A549 (cell line): Measurements from ENCODE around the gene RTN4R. TPM values are rescaled to one million over a fixed set of nuclear protein-coding genes. Genes with fewer than 3 reads are reported as not detected.

Experiments used
- ATAC-seq, 2 experiments: fragments of 200-7000 bp in 1 of 2; fragments of >200 bp in 1 of 2; cut with Nextera tagmentation in 1 of 2; cut with Tn5 transposase in 1 of 2; 3 replicates each; pipeline versions ENCODE4 v1.8.0 to v1.9.1; 2018 to 2020; ENCODE audit warnings: mild to moderate bottlenecking in 1 of 2, moderate library complexity in 1 of 2
- CTCF ChIA-PET: fragments of 300-600 bp; sonication (Branson Sonifier 250); formaldehyde crosslinking; extraction: SDS; loops from one replicate; lab custom pipeline; 2021; ENCODE audit warnings: antibody characterized with exemption, inconsistent platforms; lab: Yijun Ruan, JAX
- POLR2A ChIA-PET: fragments of 350-600 bp; formaldehyde crosslinking; extraction: SDS; loops from one replicate; lab custom pipeline; 2021; ENCODE audit warnings: antibody characterized with exemption, inconsistent platforms; lab: Yijun Ruan, JAX
- DNase-seq, 2 experiments: peaks; one replicate each; pipeline versions ENCODE4 v3.0.0 to v3.0.0-alpha.2; 2011 to 2016; ENCODE audit warnings: low read depth in 1 of 2, low spot score in 1 of 2
- FAIRE-seq: peaks from 2 replicates; lab custom pipeline; 2011; peaks lifted over from hg19 to GRCh38; lab: Jason Lieb, UNC
- H3K27ac ChIP-seq, 2 experiments: fragments of >200 bp; sonication (Bioruptor Twin); formaldehyde crosslinking; 3 replicates each; pipeline ENCODE4 v1.5.1; 2016 to 2017
- H3K4me1 ChIP-seq: fragments of >200 bp; sonication (Bioruptor Twin); formaldehyde crosslinking; 3 replicates; pipeline ENCODE4 v1.6.1; 2016
- H3K4me2 ChIP-seq: fragments of >200 bp; sonication (Bioruptor Twin); formaldehyde crosslinking; 3 replicates; pipeline ENCODE4 v1.6.1; 2016
- H3K4me3 ChIP-seq: fragments of >200 bp; sonication (Bioruptor Twin); formaldehyde crosslinking; 3 replicates; pipeline ENCODE4 v1.5.1; 2016
- H3K9me3 ChIP-seq: fragments of >200 bp; sonication (Bioruptor Twin); formaldehyde crosslinking; 3 replicates; pipeline ENCODE4 v1.6.1; 2016
- BHLHE40 ChIP-seq: IDR thresholded peaks from 2 replicates; pipeline ENCODE4 v1.6.1; 2012; ENCODE audit warnings: low read depth, low read length, inconsistent platforms
- CEBPB ChIP-seq, 2 experiments: fragments of >200 bp in 1 of 2; sonication (Bioruptor Twin) in 1 of 2; formaldehyde crosslinking in 1 of 2; IDR thresholded peaks; 2 replicates each; pipeline ENCODE4 v1.6.1; 2012 to 2016
- CHD2 ChIP-seq: fragments of 150-350 bp; IDR thresholded peaks from 2 replicates; pipeline ENCODE4 v1.6.1; 2014; ENCODE audit warnings: low read length; ENCODE audit not compliant: partially characterized antibody
- FOSB ChIP-seq: fragments of 250-450 bp; sonication (Bioruptor Pico); IDR thresholded peaks from 2 replicates; pipeline ENCODE4 v1.5.0; 2020; ENCODE audit warnings: mild to moderate bottlenecking, moderate library complexity
- FOXS1 ChIP-seq: fragments of 250-450 bp; sonication (Bioruptor Pico); IDR thresholded peaks from 2 replicates; pipeline ENCODE4 v1.5.0; 2020; ENCODE audit warnings: mild to moderate bottlenecking, moderate library complexity
- MAFK ChIP-seq: fragments of 450-650 bp; IDR thresholded peaks from 2 replicates; pipeline ENCODE4 v1.6.1; 2014; ENCODE audit not compliant: partially characterized antibody
- MAX ChIP-seq: IDR thresholded peaks from 2 replicates; pipeline ENCODE4 v1.6.1; 2012
- MAZ ChIP-seq: fragments of 150-350 bp; IDR thresholded peaks from 2 replicates; pipeline ENCODE4 v1.6.1; 2014; ENCODE audit warnings: antibody characterized with exemption, low read depth, low read length, borderline replicate concordance
- POLR2A ChIP-seq: IDR thresholded peaks from 2 replicates; pipeline ENCODE4 v1.6.1; 2012; ENCODE audit warnings: mild to moderate bottlenecking, low read length
- RCOR1 ChIP-seq: fragments of 150-350 bp; IDR thresholded peaks from 2 replicates; pipeline ENCODE4 v1.6.1; 2014; ENCODE audit warnings: antibody characterized with exemption, low read length, low read depth
- RNF2 ChIP-seq: fragments of 200-600 bp; sonication (generic); IDR thresholded peaks from 2 replicates; pipeline ENCODE4 v1.6.1; 2016; ENCODE audit warnings: low read depth, mild to moderate bottlenecking, antibody characterized with exemption, moderate library complexity, borderline replicate concordance
- SMC3 ChIP-seq: fragments of >200 bp; sonication (Bioruptor Twin); formaldehyde crosslinking; IDR thresholded peaks from 3 replicates; pipeline ENCODE4 v1.6.1; 2018; ENCODE audit warnings: inconsistent platforms
- SREBF2 ChIP-seq: fragments of 450-650 bp; IDR thresholded peaks from 2 replicates; pipeline ENCODE4 v1.6.1; 2014; ENCODE audit warnings: mild to moderate bottlenecking, moderate library complexity
- TFCP2L1 ChIP-seq: fragments of 250-450 bp; sonication (Bioruptor Pico); IDR thresholded peaks from 2 replicates; pipeline ENCODE4 v1.5.0; 2021; ENCODE audit warnings: mild to moderate bottlenecking
- TP53 ChIP-seq: fragments of 250-450 bp; sonication (Bioruptor Pico); IDR thresholded peaks from 2 replicates; pipeline ENCODE4 v1.5.0; 2021; ENCODE audit warnings: mild to moderate bottlenecking, moderate library complexity
- ZSCAN20 ChIP-seq: fragments of 250-450 bp; sonication (Bioruptor Pico); IDR thresholded peaks from 2 replicates; pipeline ENCODE4 v1.8.0; 2022; ENCODE audit warnings: mild to moderate bottlenecking, moderate library complexity
- whole genome bisulfite sequencing: methylation state at CpG from one replicate; pipeline ENCODE4 v1.1.6; 2017; ENCODE audit errors: missing lambda C conversion rate; 5-methylcytosine and 5-hydroxymethylcytosine counted together
- polyA plus RNA-seq, 4 experiments: library from polyadenylated mRNA; depleted of rRNA in 3 of 4; stranded (reverse); fragments of >200 nt; fragmentation: RNase III in 1 of 4; extraction: RNeasy Plus Mini Kit Qiagen cat#74134 plus additional on column Dnase treatment in 1 of 4; gene quantifications; 2 replicates in 3 of 4; 3 replicates in 1 of 4; pipeline ENCODE4 v1.2.3, GENCODE V29; 2011 to 2017
- TF ChIP-seq, protein P1 (sequence below): fragments of >200 bp; sonication (Bioruptor Twin); formaldehyde crosslinking; IDR thresholded peaks from 2 replicates; pipeline ENCODE4 v1.6.1; 2016

The RTN4R gene
- polyA plus RNA-seq, 2 of the 4 experiments (the other 2 are of a cell fraction) = 1.0 to 2.7 TPM

- no peak for TF ChIP-seq ZSCAN20 (CRISPR knock-in tag)
- no peak for TF ChIP-seq SREBF2
- no peak for TF ChIP-seq SMC3
- TF ChIP-seq TP53 (CRISPR knock-in tag) = no peak
- TF ChIP-seq BHLHE40 = no peak
- TF ChIP-seq FOSB (CRISPR knock-in tag) = no peak
Measured at GRCh38 chr22:20207277-20208025, 60.7 kb downstream of the RTN4R start (continued).

DNA sequence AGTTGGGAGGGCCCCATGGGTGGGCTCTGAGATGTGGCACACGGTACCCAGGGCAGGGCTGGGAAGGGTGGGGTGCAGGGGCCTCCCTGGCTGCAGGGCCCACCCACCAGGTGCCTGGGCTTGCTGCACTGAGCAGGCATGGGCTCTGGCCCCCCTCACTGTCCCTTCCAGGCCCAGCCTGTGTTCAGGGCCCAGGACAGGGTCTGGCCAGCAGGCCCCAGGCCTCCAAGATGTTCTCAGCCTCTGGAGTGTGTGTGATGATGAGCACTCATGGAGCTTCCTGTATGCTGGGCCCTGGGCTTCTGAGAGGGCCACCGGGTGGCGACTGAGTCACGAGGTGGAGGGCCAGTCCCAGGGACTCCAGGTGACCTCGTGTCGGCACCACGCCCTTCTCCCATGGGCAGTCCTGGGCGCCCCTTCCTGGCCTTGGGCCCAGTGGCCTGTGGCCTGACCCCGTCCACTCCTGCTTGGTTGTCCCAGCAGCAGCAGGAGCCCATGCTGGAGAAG is 61.4 kb downstream of the RTN4R start:
- FAIRE-seq = no peak
- no peaks in the 10 kb centered on the region for H3K9me3 ChIP-seq
- DNase-seq = peak in 1 of 2 experiments; percentile 17
- CTCF ChIA-PET = no interaction called here
- no peak for TF ChIP-seq MAZ
- no peak for TF ChIP-seq BHLHE40
- TF ChIP-seq MAX = 0 out of 2 replicates have a peak, but pooled peaks have one; percentile 24
- TF ChIP-seq, protein P1, sequence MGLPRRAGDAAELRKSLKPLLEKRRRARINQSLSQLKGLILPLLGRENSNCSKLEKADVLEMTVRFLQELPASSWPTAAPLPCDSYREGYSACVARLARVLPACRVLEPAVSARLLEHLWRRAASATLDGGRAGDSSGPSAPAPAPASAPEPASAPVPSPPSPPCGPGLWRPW = no peak
- peaks cover 27% of the 10 kb centered on the region for H3K4me1 ChIP-seq
- peak; percentile 51 to 65 for ATAC-seq
- WGBS = no CpG with 5 or more reads among the region's 9 CpGs
- peak overlapping the region; percentile 84 to 95 for H3K27ac ChIP-seq
- H3K4me2 ChIP-seq = peak overlapping the region; percentile 92
- peak overlapping the region; percentile 64 for H3K4me3 ChIP-seq
- POLR2A ChIA-PET = no interaction called here

- ATAC-seq (peak; percentile 87 to 95), DNase-seq (peak; percentile 59 to 75), FAIRE-seq (no peak)
- peak overlapping the region; percentile 84 to 95 for H3K27ac ChIP-seq
- ChIA-PET CTCF (no interaction called here), POLR2A (no interaction called here)
- H3K4me2 ChIP-seq = peak overlapping the region; percentile 92
- 8% methylated on average over 12 of the region's 12 CpGs for WGBS
- H3K9me3 ChIP-seq = no peaks in the 10 kb centered on the region
- peak overlapping the region; percentile 64 for H3K4me3 ChIP-seq
- TF ChIP-seq RCOR1 (no peak), CHD2 (no peak), POLR2A (peak; percentile 33; the same call in 1 of the 2 replicates), MAFK (peak; percentile 64)
- H3K4me1 ChIP-seq = peaks cover 27% of the 10 kb centered on the region
Measured at GRCh38 chr22:20205964-20206708, 62.0 kb downstream of the RTN4R start.

DNA sequence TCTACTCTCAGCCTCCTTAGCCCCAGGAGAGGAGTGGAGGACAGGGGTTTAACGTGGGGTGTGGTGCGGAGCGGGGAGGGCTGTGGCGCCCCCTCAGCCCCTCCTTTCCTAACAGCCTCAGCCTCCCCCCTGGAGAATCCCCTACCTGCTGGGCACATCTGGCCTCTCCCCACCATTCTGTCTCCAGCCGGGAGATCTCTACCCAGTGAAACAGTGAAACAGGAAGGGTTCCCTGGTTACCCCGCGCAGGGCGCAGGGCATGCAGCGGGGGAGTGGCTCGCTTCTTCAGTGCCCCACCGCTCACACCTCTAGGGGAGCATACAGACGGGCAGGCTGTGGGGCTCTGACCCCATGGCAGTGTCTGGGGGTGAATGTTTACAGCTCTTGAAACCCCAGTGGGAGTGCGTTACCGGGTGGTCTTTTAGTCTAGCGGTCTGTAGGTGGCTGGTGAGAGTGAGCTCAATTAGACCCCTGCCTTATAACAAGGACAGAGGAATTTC is 62.6 kb downstream of the RTN4R start:
- ChIA-PET CTCF (no interaction called here), POLR2A (no interaction called here)
- WGBS = 81% methylated on average over 8 of the region's 15 CpGs
- peak overlapping the region; percentile 84 to 95 for H3K27ac ChIP-seq
- H3K9me3 ChIP-seq = no peaks in the 10 kb centered on the region
- peaks cover 27% of the 10 kb centered on the region for H3K4me1 ChIP-seq
- no peak for FAIRE-seq
- TF ChIP-seq CEBPB (IDR thresholded peaks at IDR 0.05) (no peak), RCOR1 (no peak), TFCP2L1 (CRISPR knock-in tag) (no peak), FOXS1 (CRISPR knock-in tag) (no peak), RNF2 (no peak)
- no peak overlapping the region for H3K4me3 ChIP-seq
- H3K4me2 ChIP-seq = peak overlapping the region; percentile 92
- no peak for ATAC-seq
- DNase-seq = no peak
